ENCODE results near the gene PIK3C3.

DNA sequence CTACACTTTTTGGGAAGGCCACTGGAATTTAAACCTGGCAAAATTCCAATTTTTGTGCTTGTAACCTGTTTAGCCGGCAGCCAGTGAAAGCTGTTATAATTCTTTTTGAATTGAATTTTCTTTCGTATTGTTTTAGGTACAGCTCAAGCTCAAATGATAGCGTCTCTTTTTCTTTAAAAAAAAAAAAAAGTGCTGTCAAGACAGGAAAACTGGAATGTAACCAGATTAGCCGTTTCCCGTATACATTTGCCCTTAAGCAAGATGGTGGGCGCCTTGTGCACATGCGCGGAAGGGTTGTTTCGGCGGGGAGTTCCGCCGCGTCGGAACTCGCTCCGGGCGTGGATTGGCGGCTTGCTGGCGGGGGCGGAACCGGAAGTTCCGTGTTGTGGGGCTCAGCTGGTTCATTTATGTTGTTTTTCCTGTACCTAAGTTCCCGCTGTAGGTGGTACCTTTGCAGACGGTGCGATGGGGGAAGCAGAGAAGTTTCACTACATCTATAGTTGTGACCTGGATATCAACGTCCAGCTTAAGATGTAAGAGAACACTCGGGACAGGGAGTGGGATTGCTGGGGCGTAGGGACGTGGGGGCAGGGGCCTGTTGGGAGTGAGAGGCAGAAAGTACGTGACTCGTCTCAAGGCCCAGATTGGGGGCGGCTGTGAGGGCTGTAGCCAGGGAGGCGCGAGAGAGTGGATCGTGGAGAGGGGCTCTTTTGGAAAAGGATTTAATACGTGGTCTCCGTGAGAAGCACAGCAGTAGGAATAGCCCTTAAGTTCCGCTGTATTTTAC lies at the start of gene PIK3C3:
- TF ChIP-seq EZH2 (IDR thresholded peaks at IDR 0.05; ENCODE audit: borderline replicate concordance, low read depth, low read length, poor library complexity, severe bottlenecking), result no peak
- TF ChIP-seq, protein P1, sequence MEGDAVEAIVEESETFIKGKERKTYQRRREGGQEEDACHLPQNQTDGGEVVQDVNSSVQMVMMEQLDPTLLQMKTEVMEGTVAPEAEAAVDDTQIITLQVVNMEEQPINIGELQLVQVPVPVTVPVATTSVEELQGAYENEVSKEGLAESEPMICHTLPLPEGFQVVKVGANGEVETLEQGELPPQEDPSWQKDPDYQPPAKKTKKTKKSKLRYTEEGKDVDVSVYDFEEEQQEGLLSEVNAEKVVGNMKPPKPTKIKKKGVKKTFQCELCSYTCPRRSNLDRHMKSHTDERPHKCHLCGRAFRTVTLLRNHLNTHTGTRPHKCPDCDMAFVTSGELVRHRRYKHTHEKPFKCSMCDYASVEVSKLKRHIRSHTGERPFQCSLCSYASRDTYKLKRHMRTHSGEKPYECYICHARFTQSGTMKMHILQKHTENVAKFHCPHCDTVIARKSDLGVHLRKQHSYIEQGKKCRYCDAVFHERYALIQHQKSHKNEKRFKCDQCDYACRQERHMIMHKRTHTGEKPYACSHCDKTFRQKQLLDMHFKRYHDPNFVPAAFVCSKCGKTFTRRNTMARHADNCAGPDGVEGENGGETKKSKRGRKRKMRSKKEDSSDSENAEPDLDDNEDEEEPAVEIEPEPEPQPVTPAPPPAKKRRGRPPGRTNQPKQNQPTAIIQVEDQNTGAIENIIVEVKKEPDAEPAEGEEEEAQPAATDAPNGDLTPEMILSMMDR (conservative IDR thresholded peaks at IDR 0.05; ENCODE audit: low read depth, low read length), result no peak

Measured in A673 (cell line).